Globus pallidus (tissue), 1 donor: ENCODE data around the gene LRRFIP1.
"Not testable (repeated sequence)": the region's sequence is repeated elsewhere in the genome, so short reads cannot be mapped to it uniquely, and the experiment has no call there.

Source experiments
- DNase-seq: peaks from one replicate; pipeline ENCODE4 v3.0.0-alpha.2; 2015; ENCODE audit warnings: low spot score

The LRRFIP1 gene

GRCh38 chr2:237774811-237775553, 147.6 kb downstream of the LRRFIP1 start:
- peak; percentile 4 for DNase-seq

- no peak for DNase-seq
Observed at GRCh38 chr2:237779521-237779920, 152.1 kb downstream of the LRRFIP1 start.

GRCh38 chr2:237782181-237782580, 154.8 kb downstream of the LRRFIP1 start:
- DNase-seq = no peak

GRCh38 chr2:237783678-237784077, 156.3 kb downstream of the LRRFIP1 start:
- not testable (repeated sequence) for DNase-seq

- DNase-seq = no peak
Observed at GRCh38 chr2:237786936-237787335, 159.5 kb downstream of the LRRFIP1 start.

- no peak for DNase-seq
Observed at GRCh38 chr2:237790353-237790752, 163.0 kb downstream of the LRRFIP1 start.

GRCh38 chr2:237791977-237792727, 164.8 kb downstream of the LRRFIP1 start:
- DNase-seq = no peak

GRCh38 chr2:237797253-237797652, 169.9 kb downstream of the LRRFIP1 start:
- no peak for DNase-seq

- no peak for DNase-seq
Observed at GRCh38 chr2:237798236-237799059, 171.1 kb downstream of the LRRFIP1 start, which contains the start of gene RBM44. Gene RBM44, plus strand, starts transcription at chr2:237798779. Its CDS starts 14,831 bp downstream, at chr2:237813610.

- DNase-seq = no peak
Observed at GRCh38 chr2:237799060-237799428, 171.7 kb downstream of the LRRFIP1 start.

- no peak for DNase-seq
Observed at GRCh38 chr2:237801466-237801865, 174.1 kb downstream of the LRRFIP1 start.

GRCh38 chr2:237806334-237806733, 178.9 kb downstream of the LRRFIP1 start:
- DNase-seq = no peak

- no peak for DNase-seq
Observed at GRCh38 chr2:237815637-237816036, 188.2 kb downstream of the LRRFIP1 start.

- DNase-seq = no peak
Observed at GRCh38 chr2:237816531-237816930, 189.1 kb downstream of the LRRFIP1 start.

- no peak for DNase-seq
Observed at GRCh38 chr2:237818066-237818473, 190.7 kb downstream of the LRRFIP1 start.

- no peak for DNase-seq
Observed at GRCh38 chr2:237819231-237819630, 191.8 kb downstream of the LRRFIP1 start.

- DNase-seq = no peak
Observed at GRCh38 chr2:237820421-237820820, 193.0 kb downstream of the LRRFIP1 start.

- no peak for DNase-seq
Observed at GRCh38 chr2:237823544-237823943, 196.2 kb downstream of the LRRFIP1 start.

GRCh38 chr2:237824085-237824484, 196.7 kb downstream of the LRRFIP1 start:
- no peak for DNase-seq

- no peak for DNase-seq
Observed at GRCh38 chr2:237827421-237827987, 200.1 kb downstream of the LRRFIP1 start.
